Stimulated activated CD4-positive, alpha-beta T cell treated with anti-CD3 and anti-CD28 coated beads, Interleukin-4, amount 100 ng/mL, for 24 hours (primary cell): ENCODE measurements around the gene UXT.
A peak's percentile ranks its signal among the peaks of the same experiment; 100 is the strongest.
"Not testable (repeated sequence)": the region's sequence is repeated elsewhere in the genome, so short reads cannot be mapped to it uniquely, and the experiment has no call there.

Experiments used
- DNase-seq: peaks from one replicate; pipeline ENCODE4 v3.0.0-alpha.2; 2020

The UXT gene, protein sequence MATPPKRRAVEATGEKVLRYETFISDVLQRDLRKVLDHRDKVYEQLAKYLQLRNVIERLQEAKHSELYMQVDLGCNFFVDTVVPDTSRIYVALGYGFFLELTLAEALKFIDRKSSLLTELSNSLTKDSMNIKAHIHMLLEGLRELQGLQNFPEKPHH

DNA sequence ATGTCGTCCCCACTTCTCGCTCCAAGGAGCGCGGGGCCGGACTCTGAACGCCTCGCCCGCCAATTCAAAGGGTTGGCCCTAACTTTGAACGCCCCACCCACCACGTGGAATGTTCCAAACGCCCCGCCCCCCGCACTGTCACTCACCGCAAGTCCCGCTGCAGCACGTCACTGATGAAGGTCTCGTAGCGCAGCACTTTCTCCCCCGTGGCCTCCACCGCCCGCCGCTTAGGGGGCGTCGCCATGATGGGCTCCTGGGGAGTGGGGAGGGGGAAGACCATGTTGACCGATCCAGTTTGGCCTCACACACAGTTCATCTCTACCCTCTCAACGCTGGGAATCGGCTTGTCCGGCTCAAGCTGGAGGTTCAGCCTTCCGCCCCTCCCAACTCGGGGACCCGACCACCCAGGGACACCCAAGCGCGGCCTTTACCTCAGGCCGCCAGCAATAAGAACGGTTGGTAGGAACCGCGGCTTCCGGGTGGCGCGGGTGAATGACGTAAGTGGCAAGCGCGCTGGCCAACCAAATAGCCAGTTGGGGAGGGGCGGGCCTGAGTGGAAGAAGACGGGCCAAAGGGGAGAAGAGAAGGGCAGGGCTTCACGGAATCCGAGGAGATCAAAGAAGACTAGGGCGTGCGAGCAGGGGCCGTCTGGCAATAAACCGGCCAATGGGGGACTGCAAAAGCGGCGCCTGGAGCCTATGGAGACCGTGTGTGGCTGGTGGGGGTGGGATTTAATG is at the start of gene UXT:
Gene UXT (minus strand): TSS at position 497 of the 737 bp plus-strand sequence. CDS start 253 bp downstream, at position 244.
- DNase-seq = peak; percentile 94

- no peak for DNase-seq
Observed at GRCh38 chrX:47707031-47707780, 48.2 kb upstream of the UXT start.

DNA sequence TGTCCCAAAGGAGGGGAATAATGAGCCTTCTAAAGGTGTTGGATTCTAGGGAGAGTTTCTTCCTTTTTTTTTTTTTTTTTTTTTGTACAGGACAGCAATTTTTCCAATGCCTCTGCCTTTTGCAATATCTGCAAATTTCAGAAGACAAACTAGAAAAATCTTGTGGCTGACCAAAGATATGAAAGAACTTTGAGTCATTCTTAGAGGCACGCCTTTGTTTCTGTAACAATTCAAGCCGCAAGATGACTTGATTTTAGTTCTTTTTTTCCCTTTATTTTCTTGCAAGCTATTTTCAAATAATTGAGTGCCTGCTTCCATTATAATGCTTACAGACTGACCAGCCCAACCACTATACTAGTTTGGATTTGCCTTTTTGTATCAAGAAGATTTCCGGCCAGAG is 47.6 kb upstream of the UXT start:
- no peak for DNase-seq

- DNase-seq = no peak
Observed at GRCh38 chrX:47704736-47705135, 45.8 kb upstream of the UXT start.

- DNase-seq = no peak
Observed at GRCh38 chrX:47697181-47697580, 38.2 kb upstream of the UXT start.

- DNase-seq = no peak
Observed at GRCh38 chrX:47690175-47690574, 31.2 kb upstream of the UXT start.

DNA sequence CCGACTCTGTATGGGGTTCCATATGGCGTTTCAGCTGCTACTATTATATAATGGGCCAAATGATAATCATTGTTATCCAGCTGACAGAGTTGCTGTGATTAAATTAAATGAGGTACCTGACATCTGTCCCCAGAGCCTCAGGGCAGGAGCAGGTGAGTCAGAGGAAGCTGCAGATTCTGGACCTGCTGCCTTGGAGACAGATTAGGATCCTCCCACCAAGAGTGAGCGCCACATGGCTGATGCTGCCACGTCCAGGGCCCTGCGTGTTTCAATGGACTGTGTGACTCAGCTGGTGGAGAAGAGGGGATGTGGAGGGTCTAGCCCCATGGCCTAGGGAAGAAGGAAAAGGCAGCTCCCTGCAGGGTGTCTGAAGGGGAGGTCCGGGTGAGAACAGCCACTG is 28.3 kb upstream of the UXT start:
- no peak for DNase-seq

GRCh38 chrX:47683829-47684205 is 24.8 kb upstream of the UXT start:
- DNase-seq = no peak

GRCh38 chrX:47683184-47683828 is 24.3 kb upstream of the UXT start:
- no peak for DNase-seq

- not testable (repeated sequence) for DNase-seq
Observed at GRCh38 chrX:47675959-47676859, 17.2 kb upstream of the UXT start.

GRCh38 chrX:47674776-47675175 is 15.8 kb upstream of the UXT start:
- DNase-seq = no peak

DNA sequence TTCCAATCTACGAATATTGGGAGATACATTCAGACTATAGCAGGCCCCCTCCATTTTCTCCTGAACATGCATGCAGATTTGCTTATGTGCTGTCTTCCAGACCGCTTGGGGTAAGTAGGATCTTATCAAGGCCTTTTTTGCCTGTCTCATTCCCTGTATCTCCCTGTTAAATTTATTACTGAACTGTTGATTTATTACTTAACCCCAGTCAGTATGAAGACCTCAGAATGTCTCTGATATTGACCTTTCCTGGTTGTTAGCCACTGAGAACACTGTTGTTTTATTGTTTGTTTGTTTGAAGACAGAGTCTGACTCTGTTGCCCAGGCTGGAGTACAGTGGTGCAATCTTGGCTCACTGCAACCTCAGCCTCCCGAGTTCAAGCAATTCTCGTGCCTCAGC is 6.8 kb upstream of the UXT start:
- DNase-seq = not testable (repeated sequence)

- DNase-seq = no peak
Observed at GRCh38 chrX:47664737-47665136, 5.8 kb upstream of the UXT start.

GRCh38 chrX:47662144-47662657 is 3.2 kb upstream of the UXT start:
- DNase-seq = peak; percentile 64

- no peak for DNase-seq
Observed at GRCh38 chrX:47661539-47661938, 2.6 kb upstream of the UXT start.

DNA sequence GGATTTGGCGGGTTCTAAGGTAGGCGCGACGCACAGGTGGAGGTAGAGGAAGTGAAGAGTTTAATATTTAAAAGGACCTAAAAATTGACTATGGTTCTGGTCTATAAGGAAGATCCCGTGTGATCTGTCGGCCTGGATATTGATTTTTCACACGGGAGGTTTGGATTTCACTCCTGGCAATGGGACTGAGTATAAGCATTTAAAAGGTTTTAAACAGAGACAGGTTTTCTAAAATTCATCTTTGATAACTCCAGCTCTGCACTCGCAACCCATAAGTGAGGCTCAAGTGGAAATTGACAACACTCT is 394 bp upstream of the UXT start:
- no peak for DNase-seq

DNA sequence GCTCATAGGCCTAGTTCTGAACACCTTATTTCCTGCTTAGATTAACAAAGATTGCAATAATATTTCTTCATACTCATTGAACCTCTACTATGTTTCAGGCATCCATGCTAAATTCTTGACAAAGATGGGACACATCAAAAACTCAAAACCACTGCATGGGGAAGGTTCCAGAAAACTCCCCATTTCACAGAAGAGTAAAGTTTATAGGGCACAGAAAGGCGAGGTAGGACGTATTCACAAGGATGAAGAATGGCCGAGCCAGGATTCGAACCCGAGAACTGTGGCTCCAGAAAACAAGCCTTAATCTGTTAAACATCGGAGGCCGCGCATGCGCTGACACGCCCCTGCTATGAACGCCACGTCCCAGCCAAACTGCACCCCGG is 688 bp downstream of the UXT start:
- no peak for DNase-seq

DNA sequence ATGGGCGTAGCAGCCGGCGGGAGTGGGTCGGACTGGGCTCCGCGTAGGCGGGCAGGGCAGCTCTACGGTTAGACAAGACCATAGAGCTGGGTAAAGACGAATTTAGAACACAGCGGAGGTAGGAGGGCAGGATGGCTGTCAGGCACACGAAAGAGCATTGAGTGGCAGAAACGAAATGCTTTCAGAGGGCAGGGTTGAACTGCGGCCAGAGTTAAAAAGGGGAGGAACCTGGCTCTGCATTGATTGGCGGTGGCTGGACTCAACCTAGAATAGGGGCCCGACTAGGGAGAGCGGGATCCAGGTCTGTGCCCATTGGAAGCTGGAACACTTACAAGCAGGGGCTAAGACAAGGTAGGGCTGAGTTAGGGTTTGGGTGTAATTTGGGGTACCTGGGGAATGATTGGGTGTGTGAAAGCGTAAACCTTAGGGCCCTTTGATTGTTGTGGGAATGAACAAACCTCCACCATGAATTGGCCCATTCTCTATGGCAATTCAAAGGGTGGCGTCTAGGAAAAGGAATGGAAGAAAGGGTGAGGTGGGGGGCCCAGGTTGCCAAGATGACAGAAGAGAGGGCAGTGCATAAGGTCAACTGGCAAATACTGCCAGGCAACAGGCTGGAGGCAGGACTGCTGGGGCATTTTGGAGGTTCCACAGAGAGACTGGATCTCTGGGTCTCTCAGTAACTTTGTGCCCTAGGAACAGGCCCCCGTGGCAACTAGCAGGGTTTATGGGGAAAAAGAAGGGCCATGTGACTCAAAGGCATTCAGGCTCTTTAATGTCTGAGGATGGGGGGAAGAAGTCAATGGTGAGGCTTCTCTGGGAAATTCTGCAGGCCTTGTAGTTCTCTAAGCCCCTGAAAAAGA is 7.7 kb downstream of the UXT start:
- DNase-seq = no peak

DNA sequence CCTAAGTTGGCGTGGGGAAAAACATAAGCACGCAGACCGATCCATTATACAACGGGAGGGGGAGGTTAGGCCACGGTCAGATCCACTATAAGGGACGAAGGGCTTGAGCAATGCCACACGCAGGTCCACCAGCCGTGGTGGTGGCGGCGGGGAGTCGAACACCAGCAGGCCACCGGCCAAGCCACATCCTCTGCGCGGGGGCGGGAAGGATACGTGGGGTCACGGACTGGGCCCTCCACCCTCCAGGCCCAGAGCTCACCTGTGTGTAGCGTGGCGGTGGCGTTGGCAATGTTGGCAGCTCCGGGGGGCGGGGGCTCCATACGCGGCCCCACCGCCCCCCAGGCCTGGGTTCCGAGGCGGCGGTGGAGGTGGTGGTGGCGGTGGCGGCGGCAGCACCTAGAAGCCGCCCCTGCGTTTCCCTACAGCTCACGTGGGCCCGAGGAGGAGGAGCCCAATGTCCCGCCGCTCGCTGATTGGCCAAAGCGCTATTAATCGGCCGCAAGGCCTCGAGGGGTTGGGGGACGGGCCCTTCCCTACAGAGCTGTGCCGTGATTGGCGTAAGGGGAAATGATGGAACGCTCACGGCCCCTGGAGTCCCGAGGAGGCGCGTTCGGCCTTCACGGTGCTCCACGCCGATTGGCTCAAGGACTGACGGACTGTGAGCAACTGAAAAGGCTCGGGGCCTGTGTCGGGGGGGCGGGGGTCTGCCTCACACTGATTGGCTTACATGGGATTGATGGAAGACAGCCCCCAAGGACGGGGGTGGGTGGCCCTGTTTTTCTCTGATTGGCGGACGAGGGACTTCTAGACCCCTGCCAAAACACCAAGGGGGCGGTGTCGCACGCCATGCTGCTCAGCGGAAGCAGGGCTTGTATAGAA is 8.6 kb downstream of the UXT start, which contains the start of gene ELK1:
Gene ELK1 (minus strand): TSS at position 400 of the 879 bp plus-strand sequence. CDS start 9,122 bp downstream, outside the sequence.
- peak; percentile 88 for DNase-seq

GRCh38 chrX:47649781-47650163 is 9.2 kb downstream of the UXT start:
- no peak for DNase-seq
